GM21825 (cell line): Measurements from ENCODE around the gene RALGAPA1.
"Not testable (repeated sequence)": the region's sequence is repeated elsewhere in the genome, so short reads cannot be mapped to it uniquely, and the experiment has no call there.

ENCODE experiments used
- ATAC-seq: cut with Tn5 transposase; IDR thresholded peaks from one replicate; pipeline ENCODE4 v1.9.1; 2021; ENCODE audit warnings: mild to moderate bottlenecking, moderate library complexity; ENCODE audit not compliant: unreplicated experiment

RALGAPA1 gene

DNA sequence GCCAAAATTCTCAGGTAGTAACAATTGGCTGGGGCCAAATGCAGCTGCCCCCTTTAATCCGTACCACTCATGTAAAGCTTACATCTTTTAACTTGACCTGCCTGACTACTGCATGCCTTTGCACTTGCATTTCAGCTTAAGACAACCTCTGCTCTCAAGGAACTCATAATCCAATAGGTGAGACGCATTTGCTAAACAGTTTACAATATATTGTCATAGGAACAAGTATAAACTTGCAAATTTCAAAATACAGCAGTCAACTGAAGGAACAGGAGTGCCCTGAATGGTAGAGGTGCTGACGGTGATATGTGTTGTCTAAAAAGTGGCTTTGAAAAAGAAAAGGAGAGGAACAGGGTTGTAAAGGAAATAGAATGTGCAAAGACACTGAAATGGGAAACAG is 13.4 kb upstream of the RALGAPA1 start:
- ATAC-seq: no peak

DNA sequence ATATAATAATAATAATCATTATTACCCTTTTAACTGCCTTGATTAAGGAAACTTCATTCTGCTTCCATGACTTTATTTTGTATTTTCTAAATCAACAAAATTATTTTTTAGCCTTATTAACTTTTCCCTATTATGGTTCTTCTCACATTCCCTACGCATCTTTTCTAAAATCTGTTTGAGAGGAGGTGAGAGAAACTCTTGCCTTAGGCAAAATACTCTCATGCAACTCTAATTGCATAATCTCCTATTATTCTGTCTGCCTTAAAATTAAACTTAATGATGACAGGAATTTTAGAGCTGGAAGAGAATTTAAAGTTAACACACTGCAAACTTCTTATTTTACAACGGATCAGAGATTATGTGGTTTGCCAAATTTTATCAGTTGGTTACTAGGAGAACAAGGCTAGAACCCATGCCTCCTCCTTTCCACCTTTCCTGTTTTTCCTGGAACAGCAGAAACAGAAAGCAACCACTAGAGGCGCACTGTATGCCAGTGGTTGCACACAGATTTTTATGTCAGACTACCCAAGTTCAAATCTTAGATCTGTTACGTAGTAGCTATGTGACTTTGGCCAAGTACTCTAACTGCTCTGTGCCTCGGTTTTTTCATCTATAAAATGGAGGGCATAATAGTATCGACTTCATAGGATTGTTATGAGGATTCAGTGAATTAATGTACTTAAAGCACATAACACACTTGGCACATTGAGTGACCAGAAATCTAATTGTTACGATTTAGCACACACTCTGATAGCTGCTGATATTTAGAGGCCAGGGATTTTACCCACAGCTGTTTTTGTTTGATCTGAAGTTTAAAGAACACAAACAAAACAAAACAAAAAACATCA is 12.7 kb upstream of the RALGAPA1 start:
- ATAC-seq: no peak

DNA sequence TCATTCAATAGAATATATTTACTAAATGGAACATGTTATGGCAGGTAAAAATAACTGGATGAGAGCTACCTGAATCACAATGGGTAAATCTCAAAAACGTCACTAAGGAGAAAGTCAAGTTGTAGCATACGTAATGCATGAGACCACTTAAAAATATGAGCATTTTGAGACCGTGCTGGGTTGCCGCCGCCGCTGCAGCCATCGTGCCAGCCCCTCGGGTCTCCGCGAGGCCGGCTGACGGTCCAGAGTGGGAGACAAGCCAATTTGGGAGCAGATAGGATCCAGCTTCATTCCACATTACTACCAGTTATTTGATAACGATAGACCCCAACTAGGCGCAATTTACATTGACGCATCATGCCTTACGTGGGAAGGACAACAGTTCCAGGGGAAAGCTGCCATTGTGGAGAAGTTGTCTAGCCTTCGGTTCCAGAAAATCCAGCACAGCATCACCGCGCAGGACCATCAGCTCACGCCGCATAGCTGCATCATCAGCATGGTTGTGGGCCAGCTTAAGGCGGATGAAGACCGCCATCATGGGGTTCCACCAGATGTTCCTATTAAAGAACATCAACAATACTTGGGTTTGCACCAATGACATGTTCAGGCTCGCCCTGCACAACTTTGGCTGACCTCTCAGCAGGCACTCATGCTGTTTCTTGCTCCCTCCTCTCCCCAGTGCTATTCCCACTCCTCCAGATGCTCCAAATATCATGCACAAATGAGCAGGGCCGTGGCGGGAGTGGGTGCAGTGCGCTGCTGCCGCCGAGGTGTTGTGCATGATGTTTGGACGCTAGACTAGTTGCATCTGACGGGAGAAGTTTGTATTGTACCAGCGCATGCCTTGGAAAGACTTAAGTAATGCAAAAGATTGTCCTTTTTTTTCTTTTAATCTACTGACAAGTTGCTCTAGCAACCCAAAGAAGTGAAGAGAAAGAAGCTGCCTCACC is 10.8 kb upstream of the RALGAPA1 start:
- ATAC-seq: no peak

DNA sequence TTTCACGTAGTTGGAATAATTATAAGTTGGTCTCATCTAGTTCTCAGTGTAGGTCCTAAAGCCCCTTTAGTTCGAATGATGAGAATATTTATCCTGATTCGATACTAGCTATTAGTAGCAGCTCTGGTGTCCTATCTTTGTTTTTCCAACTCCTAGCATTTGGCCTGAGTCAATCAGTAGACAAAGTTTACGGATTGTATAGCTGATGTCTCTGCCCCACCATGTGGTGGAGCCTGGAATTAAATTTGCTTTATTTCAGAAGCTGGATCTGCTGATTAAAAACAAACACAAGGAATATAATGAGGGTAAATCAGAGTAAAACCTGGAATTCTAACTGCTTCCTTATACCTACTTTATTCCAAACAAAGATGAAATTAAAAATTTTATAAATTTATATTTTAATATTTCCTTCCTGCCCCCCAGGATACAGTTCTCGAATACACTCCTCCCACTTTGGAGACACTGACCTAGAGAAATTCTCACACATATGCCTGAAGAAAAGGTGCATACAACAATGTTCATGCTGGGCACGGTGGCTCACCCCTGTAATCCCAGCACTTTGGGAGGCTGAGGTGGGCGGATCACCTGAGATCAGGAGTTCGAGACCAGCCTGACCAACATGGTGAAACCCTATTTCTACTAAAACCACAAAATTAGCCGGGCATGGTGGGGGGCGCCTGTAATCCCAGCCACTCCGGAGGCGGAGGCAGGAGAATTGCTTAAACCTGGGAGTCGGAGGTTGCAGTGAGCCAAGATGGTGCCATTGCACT is 9.4 kb upstream of the RALGAPA1 start:
- no peak for ATAC-seq

DNA sequence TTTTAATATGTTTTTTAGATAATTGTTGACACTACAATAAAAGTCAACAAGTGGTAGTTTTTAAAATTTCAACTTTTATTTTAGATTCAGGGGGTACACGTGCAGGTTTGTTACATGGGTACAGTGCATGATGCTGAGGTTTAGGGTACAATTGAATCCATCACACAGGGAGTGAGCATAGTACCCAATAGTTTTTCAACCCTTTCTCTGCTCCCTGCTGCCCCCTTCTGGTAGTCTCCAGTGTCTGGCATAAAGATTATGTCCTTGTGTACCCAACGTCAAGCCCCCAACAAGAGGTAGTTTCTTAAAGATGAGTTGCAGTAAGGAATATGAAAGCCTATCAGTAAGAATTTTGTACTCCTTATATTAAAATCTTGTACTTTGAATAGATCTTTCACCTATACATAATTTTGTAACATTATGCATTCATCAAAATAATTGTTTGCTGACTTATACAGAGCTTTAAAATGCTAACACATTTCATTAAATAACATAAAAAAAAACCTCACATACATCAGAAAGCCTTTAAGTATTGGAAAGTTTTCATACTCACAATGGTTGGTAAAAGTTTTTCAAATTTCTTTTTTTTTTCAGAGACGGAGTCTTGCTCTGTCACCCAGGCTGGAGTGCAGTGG is 5.4 kb upstream of the RALGAPA1 start:
- peak; percentile 71 for ATAC-seq

DNA sequence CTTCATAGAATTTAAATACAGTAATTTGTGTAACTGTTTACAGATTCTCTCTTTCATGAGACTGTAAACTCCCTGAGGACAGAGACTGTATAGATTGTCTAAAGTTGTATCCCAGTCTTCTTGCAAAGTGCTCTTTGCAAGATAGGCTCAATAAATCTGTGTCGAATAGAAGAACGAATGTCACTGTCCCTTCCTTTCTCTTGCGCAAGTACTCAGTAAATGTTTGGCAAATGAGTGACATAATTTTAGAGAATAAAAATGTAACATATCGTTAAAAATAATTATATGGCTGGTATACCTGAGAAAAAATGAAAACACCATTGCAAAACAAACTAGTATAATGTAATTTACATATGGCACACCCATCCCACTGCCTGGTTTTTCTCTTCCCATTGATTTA is 1.9 kb upstream of the RALGAPA1 start:
- no peak for ATAC-seq

DNA sequence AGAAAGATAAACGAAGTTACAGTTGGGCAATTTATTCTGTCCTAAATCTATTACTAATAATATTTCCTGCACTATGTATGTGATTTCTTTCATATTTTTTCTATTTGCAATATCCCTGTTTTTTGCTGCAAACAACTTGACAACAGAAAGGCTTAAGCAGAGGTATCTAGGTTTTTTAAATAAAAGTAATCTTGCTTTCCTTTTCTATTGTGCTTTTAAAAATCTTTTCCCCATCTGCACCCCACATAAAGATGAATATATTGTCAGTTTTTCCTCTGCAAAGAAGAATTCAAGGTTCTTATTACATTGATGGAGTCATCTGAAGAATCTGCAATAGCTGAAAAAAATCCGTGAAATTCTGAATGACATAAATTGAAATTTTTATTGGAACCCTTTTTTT is 502 bp upstream of the RALGAPA1 start:
- no peak for ATAC-seq

DNA sequence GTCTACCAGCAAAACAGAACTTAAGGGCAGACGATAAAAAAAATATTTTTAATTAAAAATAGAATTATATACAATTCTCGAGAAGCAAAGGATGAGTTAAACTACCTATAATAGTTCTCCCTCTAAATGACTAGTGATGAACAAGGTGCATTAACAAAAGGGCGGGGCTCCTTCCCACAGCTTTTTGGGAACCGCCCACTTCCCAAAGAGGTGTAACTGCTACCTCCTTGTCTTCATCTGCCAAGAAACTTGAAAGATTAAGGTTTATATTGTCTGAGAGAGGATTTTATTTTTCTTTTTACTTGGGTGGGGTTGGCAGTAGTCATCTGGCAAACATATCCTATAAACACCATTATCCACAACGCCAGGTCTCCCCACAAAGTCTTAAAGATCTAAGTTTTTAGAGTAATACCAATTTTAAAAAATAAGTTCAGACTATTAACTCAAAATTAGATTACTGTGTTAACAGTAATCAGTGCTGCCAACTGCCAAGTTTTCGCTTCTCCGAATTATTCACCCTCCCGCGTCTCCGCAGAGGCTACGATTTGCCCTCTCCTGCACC is 938 bp downstream of the RALGAPA1 start:
- no peak for ATAC-seq

DNA sequence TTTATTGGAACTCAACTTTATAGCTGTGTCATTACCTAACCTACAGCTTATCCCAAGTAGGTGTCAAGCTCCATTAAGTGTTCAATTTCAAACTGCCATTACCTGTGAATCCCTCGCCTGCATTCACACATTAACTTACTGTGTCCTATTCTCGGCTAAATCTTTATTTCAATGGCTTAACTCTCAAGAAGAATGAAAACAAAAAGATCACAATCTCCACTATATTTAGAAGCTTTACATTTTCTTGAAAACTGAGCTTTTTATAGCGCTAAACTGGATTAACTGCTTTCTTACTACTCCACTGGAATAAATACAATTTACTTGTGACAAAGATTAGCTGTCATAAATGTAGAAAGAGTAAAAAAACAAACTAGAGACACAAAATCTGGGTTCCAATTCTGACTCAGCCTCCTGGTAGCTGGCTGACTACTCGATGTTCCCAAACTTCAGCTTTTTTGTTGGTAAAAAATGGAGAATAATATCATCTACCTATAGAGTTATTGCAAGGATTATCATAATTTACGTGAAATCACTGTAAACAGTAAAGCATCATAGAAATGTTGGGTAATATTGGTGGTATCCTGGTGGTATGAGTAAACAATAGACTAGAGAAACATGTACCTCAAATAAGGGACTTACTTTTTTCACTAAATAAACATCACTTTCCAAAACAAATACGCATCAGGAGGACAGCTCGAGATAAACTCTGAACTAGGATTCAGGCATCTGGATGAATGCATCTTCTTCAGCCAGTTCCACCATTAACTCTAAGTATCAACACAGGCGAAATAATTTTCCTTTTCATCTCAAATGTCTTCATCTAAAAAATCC is 1.7 kb downstream of the RALGAPA1 start:
- no peak for ATAC-seq

DNA sequence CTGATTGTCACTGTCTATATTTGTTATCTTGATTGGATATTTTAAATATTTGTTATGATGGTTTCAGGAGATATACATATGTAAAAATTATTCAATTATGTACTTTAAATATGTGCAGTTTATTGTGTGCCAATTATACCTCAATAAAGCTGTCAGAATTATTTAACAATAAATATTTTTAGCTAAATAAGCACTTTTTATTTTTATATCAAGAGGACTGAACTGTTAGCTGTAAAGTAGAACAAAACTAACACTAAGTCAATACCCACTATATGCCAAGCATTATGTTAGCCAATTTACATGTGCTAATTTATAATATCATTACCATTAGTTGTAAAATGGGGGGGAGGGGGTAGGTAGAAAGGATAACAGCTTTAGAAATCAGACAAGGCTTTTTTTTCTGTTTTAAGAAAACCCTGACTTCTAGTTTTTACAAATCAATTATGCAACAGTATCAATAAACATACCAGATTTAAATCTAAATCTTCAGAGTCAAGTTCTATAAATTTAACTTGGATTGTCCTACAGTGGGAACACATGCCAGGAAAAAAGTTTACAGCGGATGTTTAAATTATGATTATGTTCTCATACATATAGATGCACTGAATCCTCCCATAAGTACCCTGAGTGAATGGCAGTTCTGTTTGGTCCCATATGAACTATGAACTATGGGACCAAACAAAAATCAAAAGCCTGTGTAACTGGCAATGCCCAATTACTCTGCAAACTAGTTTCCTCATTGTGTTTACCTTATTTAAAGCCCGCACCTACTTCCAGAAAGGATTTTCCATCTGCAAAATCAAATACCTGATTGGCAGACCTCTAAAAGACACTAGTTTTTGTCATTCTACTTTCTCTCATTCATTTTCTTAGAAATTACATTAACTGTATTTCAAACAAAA is 2.8 kb downstream of the RALGAPA1 start:
- ATAC-seq: no peak

DNA sequence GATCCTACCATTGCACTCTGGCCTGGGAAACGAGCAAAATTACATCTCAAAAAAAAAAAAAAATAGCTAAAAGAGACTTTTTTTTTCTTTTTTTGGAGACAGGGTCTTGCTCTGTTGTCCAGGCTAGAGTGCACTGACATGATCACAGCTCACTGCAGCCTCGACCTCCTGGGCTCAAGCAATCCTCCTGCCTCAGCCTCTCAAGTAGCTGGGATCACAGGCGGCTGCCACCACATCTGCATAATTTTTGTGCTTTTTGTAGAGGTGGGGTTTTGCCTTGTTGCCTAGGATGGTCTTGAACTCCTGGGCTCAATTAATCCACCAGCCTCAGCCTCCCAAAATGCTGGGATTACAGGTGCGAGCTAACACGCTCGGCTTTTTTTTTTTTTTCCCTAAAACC is 11.3 kb downstream of the RALGAPA1 start:
- ATAC-seq: no peak

DNA sequence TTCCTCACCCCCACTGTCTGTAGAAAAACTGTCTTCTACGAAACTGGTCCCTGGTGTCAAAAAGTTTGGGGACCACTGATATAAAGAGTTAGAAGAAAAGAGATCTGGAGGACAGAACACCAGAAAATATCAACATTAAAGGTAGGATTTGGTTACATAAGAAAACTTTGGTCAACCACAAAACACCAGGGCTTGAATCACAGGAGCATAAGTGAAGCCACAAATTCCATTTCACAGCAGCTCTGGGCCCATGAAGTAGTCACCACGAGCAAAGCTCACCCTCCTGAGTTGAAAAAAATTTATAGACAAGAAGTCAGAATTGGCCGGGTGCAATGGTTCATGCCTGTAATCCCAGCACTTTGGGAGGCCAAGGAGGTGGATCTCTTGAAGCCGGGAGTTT is 19.4 kb downstream of the RALGAPA1 start:
- no peak for ATAC-seq

DNA sequence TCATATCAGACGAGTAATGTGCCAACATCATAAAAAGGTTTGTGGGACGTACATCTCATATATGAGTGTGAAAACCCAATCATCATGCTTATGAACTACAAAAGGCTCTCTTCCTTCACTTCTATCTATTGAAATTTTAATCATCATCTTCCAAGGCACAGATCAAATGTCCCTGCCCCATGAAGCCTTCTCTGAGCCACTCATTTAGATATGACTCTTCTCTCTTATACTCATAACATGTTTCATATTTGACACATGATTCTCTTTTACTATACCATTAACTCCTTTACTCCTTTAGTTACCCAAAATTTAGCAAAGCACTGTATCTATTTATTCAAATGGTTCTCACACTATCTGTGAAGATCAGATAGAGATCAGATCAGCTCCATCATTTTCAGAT is 22.2 kb downstream of the RALGAPA1 start:
- ATAC-seq: no peak

DNA sequence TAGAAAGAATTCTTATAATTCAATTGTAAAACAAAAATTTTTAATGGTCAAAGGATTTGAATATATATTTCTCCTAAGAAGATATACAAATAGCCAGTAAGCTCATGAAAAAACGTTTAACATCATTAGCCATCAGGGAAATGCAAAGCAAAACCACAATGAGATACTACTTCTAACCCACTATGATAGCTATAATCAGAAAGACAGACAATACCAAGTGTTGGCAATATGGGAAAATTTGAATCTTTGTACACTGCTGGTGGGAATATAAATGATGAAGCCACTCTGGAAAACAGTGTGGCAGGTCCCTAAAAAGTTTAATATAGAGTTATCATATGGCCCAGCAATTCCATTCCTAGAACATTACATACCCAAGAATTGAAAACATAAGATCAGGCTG is 25.4 kb downstream of the RALGAPA1 start:
- no peak for ATAC-seq

DNA sequence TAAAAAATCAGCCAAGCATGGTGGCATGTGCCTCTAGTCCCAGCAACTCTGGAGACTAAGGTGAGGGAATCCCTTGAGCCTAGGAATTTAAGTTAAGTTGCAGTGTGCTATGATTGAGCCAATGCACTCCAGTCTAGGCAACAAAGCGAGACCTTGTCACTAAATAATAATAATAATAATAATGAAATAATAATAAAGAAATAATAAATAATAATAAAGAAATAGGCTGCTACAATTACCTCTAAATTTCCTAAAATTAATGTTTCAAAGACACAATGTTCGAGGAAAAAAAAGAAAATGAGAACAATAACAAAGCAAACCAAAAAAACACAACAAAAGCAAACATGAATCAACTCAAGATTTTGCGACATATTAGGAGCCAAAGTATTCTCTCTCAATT is 29.7 kb downstream of the RALGAPA1 start:
- no peak for ATAC-seq

DNA sequence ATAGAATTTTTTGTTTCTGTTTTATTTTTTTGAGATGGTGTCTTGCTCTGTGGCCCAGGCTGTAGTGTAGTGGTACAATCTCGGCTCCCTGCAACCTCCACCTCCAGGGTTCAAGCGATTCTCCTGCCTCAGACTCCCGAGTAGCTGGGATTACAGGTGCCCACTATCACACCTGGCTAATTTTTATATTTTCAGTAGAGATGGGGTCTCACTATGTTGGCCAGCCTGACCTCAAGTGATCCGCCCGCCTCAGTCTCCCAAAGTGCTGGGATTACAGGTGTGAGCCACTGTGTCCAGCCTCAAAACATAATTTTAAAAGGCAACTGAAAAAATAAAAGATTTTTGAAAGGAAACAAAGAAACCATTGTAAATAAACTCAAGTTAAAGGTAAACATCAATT is 31.5 kb downstream of the RALGAPA1 start:
- not testable (repeated sequence) for ATAC-seq

DNA sequence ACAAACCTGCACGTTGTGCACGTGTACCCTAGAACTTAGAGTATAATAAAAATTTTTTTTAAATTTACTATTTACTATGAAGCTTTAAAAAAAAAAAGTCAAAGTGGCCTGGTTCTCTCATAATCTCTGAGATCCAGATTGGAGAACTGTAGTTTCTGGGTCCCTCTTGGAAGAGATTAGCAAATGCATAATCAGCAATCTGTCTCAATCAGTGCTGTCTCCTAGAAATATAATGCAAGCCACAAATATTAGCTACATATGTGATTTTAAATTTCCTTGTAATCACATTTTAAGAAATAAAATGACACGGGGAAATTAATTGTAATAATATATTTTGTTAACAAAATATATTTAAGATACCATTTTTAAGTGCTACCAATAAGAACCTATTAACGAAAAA is 32.3 kb downstream of the RALGAPA1 start:
- no peak for ATAC-seq

DNA sequence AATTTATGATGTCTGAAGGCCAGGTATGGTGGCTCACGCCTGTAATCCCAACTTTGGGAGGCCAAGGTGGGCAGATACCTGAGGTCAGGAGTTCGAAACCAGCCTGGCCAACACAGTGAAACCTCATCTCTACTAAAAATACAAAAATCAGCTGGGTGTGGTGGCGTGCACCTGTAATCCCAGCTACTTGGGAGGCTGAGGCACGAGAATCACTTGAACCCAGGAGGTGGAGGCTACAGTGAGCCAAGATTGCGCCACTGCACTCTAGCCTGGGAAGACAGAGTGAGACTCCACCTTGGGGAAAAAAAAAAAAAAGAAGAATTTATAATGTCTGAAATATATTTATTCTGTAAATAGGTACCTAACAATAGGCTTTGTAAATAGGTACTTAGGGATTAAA is 33.0 kb downstream of the RALGAPA1 start:
- ATAC-seq: not testable (repeated sequence)

DNA sequence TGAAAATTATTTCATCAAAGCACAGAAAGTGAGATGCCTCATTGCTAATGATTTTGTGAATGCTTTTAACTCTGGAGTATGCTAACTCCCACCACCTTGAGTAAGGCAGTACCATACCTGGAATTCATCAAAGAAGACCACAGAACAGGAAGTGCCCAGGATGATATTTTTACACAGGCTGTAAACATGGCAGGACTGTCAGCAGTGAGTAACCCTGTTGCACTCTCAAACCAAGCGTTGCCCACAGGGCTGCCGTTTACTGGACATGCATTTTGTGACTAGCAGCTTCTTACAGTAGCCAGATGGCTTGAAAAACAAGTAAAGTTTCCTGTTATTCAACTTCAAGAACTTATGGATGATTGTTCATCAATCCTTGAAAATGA is 42.4 kb downstream of the RALGAPA1 start:
- ATAC-seq: no peak
